ENCODE data around the gene NPTX1. TPM values are rescaled to one million over a fixed set of nuclear protein-coding genes. Genes with fewer than 3 reads are reported as not detected.
A peak's percentile ranks its signal among the peaks of the same experiment; 100 is the strongest.

The NPTX1 gene
- total RNA-seq, 1 experiment from 2014 or later, result 1.6 TPM

GRCh38 chr17:80478487-80479245 lies 2.3 kb upstream of the NPTX1 start:
- DNase-seq, result peak; percentile 82
- Histone ChIP-seq H3K36me3 (replicated peaks; ENCODE audit: control insufficient read depth, insufficient read depth, low read length) (no peaks in the 10 kb centered on the region), H3K27me3 (ENCODE audit: control insufficient read depth, insufficient read depth, low read length) (peaks cover 82% of the 10 kb centered on the region), H3K4me3 (ENCODE audit: insufficient read depth, low read depth, low read length) (peak overlapping the region; percentile 33)

GRCh38 chr17:80477647-80478478 lies 1.5 kb upstream of the NPTX1 start:
- peak; percentile 95 for DNase-seq
- peaks cover 89% of the 10 kb centered on the region for H3K27me3 ChIP-seq (ENCODE audit: control insufficient read depth, insufficient read depth, low read length)
- H3K36me3 ChIP-seq (replicated peaks; ENCODE audit: control insufficient read depth, insufficient read depth, low read length), result no peaks in the 10 kb centered on the region
- peak overlapping the region; percentile 33 for H3K4me3 ChIP-seq (ENCODE audit: insufficient read depth, low read depth, low read length)

GRCh38 chr17:80476877-80477646 lies 655 bp upstream of the NPTX1 start:
- H3K27me3 ChIP-seq (ENCODE audit: control insufficient read depth, insufficient read depth, low read length), result peaks cover 95% of the 10 kb centered on the region
- no peaks in the 10 kb centered on the region for H3K36me3 ChIP-seq (replicated peaks; ENCODE audit: control insufficient read depth, insufficient read depth, low read length)
- DNase-seq, result peak; percentile 85
- H3K4me3 ChIP-seq (ENCODE audit: insufficient read depth, low read depth, low read length), result peak overlapping the region; percentile 22

GRCh38 chr17:80474961-80475909 lies 1.2 kb downstream of the NPTX1 start:
- Histone ChIP-seq H3K4me3 (ENCODE audit: insufficient read depth, low read depth, low read length) (peak overlapping the region; percentile 14; the same call in 1 of the 2 replicates), H3K27me3 (ENCODE audit: control insufficient read depth, insufficient read depth, low read length) (peaks cover 84% of the 10 kb centered on the region)
- peak; percentile 86 for DNase-seq

GRCh38 chr17:80474231-80474960 lies 2.0 kb downstream of the NPTX1 start:
- Histone ChIP-seq H3K4me3 (ENCODE audit: insufficient read depth, low read depth, low read length) (peak overlapping the region; percentile 4; the same call in 1 of the 2 replicates), H3K36me3 (replicated peaks; ENCODE audit: control insufficient read depth, insufficient read depth, low read length) (no peaks in the 10 kb centered on the region), H3K27me3 (ENCODE audit: control insufficient read depth, insufficient read depth, low read length) (peaks cover 76% of the 10 kb centered on the region)
- DNase-seq, result peak; percentile 83

More at GRCh38 chr17:80474961-80475909, 1.2 kb downstream of the NPTX1 start:
- H3K36me3 ChIP-seq (replicated peaks; ENCODE audit: control insufficient read depth, insufficient read depth, low read length), result no peaks in the 10 kb centered on the region

GRCh38 chr17:80473701-80474100 lies 2.7 kb downstream of the NPTX1 start:
- no peak for DNase-seq
- no peaks in the 10 kb centered on the region for H3K36me3 ChIP-seq (replicated peaks; ENCODE audit: control insufficient read depth, insufficient read depth, low read length)
- H3K4me3 ChIP-seq (ENCODE audit: insufficient read depth, low read depth, low read length), result no peak overlapping the region
- H3K27me3 ChIP-seq (ENCODE audit: control insufficient read depth, insufficient read depth, low read length), result peaks cover 69% of the 10 kb centered on the region

GRCh38 chr17:80472996-80473395 lies 3.4 kb downstream of the NPTX1 start:
- no peaks in the 10 kb centered on the region for H3K36me3 ChIP-seq (replicated peaks; ENCODE audit: control insufficient read depth, insufficient read depth, low read length)
- DNase-seq, result no peak

GRCh38 chr17:80471922-80472321 lies 4.5 kb downstream of the NPTX1 start:
- Histone ChIP-seq H3K27me3 (ENCODE audit: control insufficient read depth, insufficient read depth, low read length) (peaks cover 51% of the 10 kb centered on the region), H3K4me3 (ENCODE audit: insufficient read depth, low read depth, low read length) (no peak overlapping the region), H3K36me3 (replicated peaks; ENCODE audit: control insufficient read depth, insufficient read depth, low read length) (no peaks in the 10 kb centered on the region)
- no peak for DNase-seq

More at GRCh38 chr17:80472996-80473395, 3.4 kb downstream of the NPTX1 start:
- H3K4me3 ChIP-seq (ENCODE audit: insufficient read depth, low read depth, low read length), result no peak overlapping the region
- peaks cover 62% of the 10 kb centered on the region for H3K27me3 ChIP-seq (ENCODE audit: control insufficient read depth, insufficient read depth, low read length)

GRCh38 chr17:80470603-80471002 lies 5.8 kb downstream of the NPTX1 start:
- no peak overlapping the region for H3K4me3 ChIP-seq (ENCODE audit: insufficient read depth, low read depth, low read length)
- peaks cover 38% of the 10 kb centered on the region for H3K27me3 ChIP-seq (ENCODE audit: control insufficient read depth, insufficient read depth, low read length)
- no peaks in the 10 kb centered on the region for H3K36me3 ChIP-seq (replicated peaks; ENCODE audit: control insufficient read depth, insufficient read depth, low read length)
- no peak for DNase-seq

- Histone ChIP-seq H3K27me3 (ENCODE audit: control insufficient read depth, insufficient read depth, low read length) (peaks cover 28% of the 10 kb centered on the region), H3K4me3 (ENCODE audit: insufficient read depth, low read depth, low read length) (no peak overlapping the region), H3K36me3 (replicated peaks; ENCODE audit: control insufficient read depth, insufficient read depth, low read length) (no peaks in the 10 kb centered on the region)
- no peak for DNase-seq
These were observed 6.7 kb downstream of the NPTX1 start for GRCh38 chr17:80469667-80470066.

- no peaks in the 10 kb centered on the region for H3K36me3 ChIP-seq (replicated peaks; ENCODE audit: control insufficient read depth, insufficient read depth, low read length)
- DNase-seq, result no peak
- H3K4me3 ChIP-seq (ENCODE audit: insufficient read depth, low read depth, low read length), result no peak overlapping the region
- peaks cover 21% of the 10 kb centered on the region for H3K27me3 ChIP-seq (ENCODE audit: control insufficient read depth, insufficient read depth, low read length)
These were observed 7.5 kb downstream of the NPTX1 start for GRCh38 chr17:80468781-80469493.

GRCh38 chr17:80468242-80468641 lies 8.2 kb downstream of the NPTX1 start:
- peaks cover 14% of the 10 kb centered on the region for H3K27me3 ChIP-seq (ENCODE audit: control insufficient read depth, insufficient read depth, low read length)
- DNase-seq, result peak; percentile 95
- H3K36me3 ChIP-seq (replicated peaks; ENCODE audit: control insufficient read depth, insufficient read depth, low read length), result no peaks in the 10 kb centered on the region
- no peak overlapping the region for H3K4me3 ChIP-seq (ENCODE audit: insufficient read depth, low read depth, low read length)
